Prostate gland (tissue), 2 donors: Measurements from ENCODE around the gene BRCA1. TPM values are rescaled to one million over a fixed set of nuclear protein-coding genes. Genes with fewer than 3 reads are reported as not detected.

Source experiments
- DNase-seq: peaks from one replicate; pipeline ENCODE4 v3.0.0-alpha.2; 2019; ENCODE audit warnings: low spot score
- H3K27ac ChIP-seq, 2 donors: fragments of 200-600 bp; sonication (generic); 2 replicates each; pipeline ENCODE4 v1.5.1; 2017 to 2019
- H3K27me3 ChIP-seq: fragments of 200-600 bp; sonication (generic); replicated peaks from 2 replicates; pipeline ENCODE4 v1.5.1; 2019; ENCODE audit not compliant: insufficient read depth
- H3K36me3 ChIP-seq, 2 donors: fragments of 200-600 bp; sonication (generic); 1 replicate in 1 of 2; 2 replicates in 1 of 2; pipeline versions ENCODE4 v1.5.1 to v1.8.1; 2017 to 2019
- H3K4me1 ChIP-seq: fragments of 200-600 bp; sonication (generic); replicated peaks from 2 replicates; pipeline ENCODE4 v1.5.1; 2019
- H3K4me3 ChIP-seq, 2 donors: fragments of 200-600 bp; sonication (generic); 2 replicates each; pipeline ENCODE4 v1.5.1; 2017 to 2019
- H3K9me3 ChIP-seq: fragments of 200-600 bp; sonication (generic); 2 replicates; pipeline ENCODE4 v1.5.1; 2017
- CTCF ChIP-seq, 4 experiments: fragments of 200-600 bp in 2 of 4; fragments of 450-650 bp in 2 of 4; sonication (generic) in 2 of 4; IDR thresholded peaks; 1 replicate in 3 of 4; 2 replicates in 1 of 4; pipeline ENCODE4 v1.5.1; 2016 to 2019; ENCODE audit warnings: antibody characterized with exemption in 4 of 4, mild to moderate bottlenecking in 2 of 4, moderate library complexity in 2 of 4
- POLR2A ChIP-seq: fragments of 450-650 bp; IDR thresholded peaks from one replicate; pipeline ENCODE4 v1.6.1; 2016; ENCODE audit warnings: antibody characterized with exemption, mild to moderate bottlenecking
- POLR2AphosphoS5 ChIP-seq: sonication (generic); formaldehyde crosslinking; IDR thresholded peaks from one replicate; pipeline ENCODE4 v1.6.1; 2017; ENCODE audit warnings: antibody characterized with exemption
- WGBS: methylation state at CpG from one replicate; pipeline ENCODE4 v1.1.5; 2018; 5-methylcytosine and 5-hydroxymethylcytosine counted together
- intact Hi-C: fragments of 100-400 bp; cut with DNase I; formaldehyde crosslinking; loops from one replicate; pipeline ENCODE4 v1.14.2; 2022
- total RNA-seq, 2 donors: library from RNA; depleted of rRNA; stranded (reverse); fragments of >200 nt; gene quantifications; one replicate each; pipeline ENCODE4 v1.1.0, GENCODE V29; 2016

Gene BRCA1
- total RNA-seq, 2 donors from 2014 or later: 9.1 to 12.8 TPM

GRCh38 chr17:43042025-43042628 is 83.0 kb downstream of the BRCA1 start:
- no peak for DNase-seq
- Histone ChIP-seq H3K27me3 (no peaks in the 10 kb centered on the region), H3K27ac (no peak overlapping the region), H3K4me3 (no peak overlapping the region), H3K4me1 (no peaks in the 10 kb centered on the region), H3K36me3 (no peaks in the 10 kb centered on the region), H3K9me3 (no peaks in the 10 kb centered on the region)
- intact Hi-C loops: no loop called here
- WGBS: 76% methylated on average over 5 of the region's 5 CpGs
- no peak for TF ChIP-seq POLR2A
- no peak for TF ChIP-seq CTCF (IDR thresholded peaks at IDR 0.05)
- no peak for TF ChIP-seq POLR2AphosphoS5

DNA sequence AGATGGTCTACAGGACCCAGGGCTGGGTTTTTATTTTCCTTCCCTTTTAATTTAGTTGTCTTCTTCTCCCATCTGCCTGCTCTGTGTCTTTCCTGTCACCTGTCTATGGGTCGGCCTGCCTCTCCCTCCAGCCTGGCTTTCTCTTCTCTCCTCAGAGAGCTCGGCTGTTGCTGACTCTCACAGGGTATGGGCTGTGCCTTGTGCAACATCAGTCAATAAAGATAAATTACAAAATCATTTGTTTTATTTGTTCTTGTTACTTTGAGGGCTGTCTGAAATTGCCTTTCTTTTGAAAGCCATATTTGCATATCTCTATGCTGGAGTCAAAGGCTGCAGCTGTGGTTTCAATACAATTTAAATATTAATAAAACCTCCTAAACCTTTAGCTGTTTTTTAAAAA is 84.5 kb downstream of the BRCA1 start:
- intact Hi-C loops: no loop called here
- Histone ChIP-seq H3K4me3 (no peak overlapping the region), H3K27ac (no peak overlapping the region), H3K27me3 (no peaks in the 10 kb centered on the region), H3K9me3 (no peaks in the 10 kb centered on the region), H3K36me3 (no peaks in the 10 kb centered on the region), H3K4me1 (no peaks in the 10 kb centered on the region)
- no peak for DNase-seq
- no peak for TF ChIP-seq POLR2A
- 76% methylated on average over 2 of the region's 2 CpGs for WGBS

- no peak for DNase-seq
- no peak for TF ChIP-seq POLR2A
- no peak for TF ChIP-seq POLR2AphosphoS5
- TF ChIP-seq CTCF (IDR thresholded peaks at IDR 0.05): no peak
- WGBS: 90% methylated on average over 2 of the region's 2 CpGs
- no peaks in the 10 kb centered on the region for H3K9me3 ChIP-seq
- H3K36me3 ChIP-seq: no peaks in the 10 kb centered on the region
- no peaks in the 10 kb centered on the region for H3K27me3 ChIP-seq
- no peaks in the 10 kb centered on the region for H3K4me1 ChIP-seq
- no peak overlapping the region for H3K4me3 ChIP-seq
- intact Hi-C loops: no loop called here
- no peak overlapping the region for H3K27ac ChIP-seq
Observed at GRCh38 chr17:43039646-43040045, 85.5 kb downstream of the BRCA1 start.

- Histone ChIP-seq H3K27ac (no peak overlapping the region), H3K36me3 (no peaks in the 10 kb centered on the region), H3K27me3 (no peaks in the 10 kb centered on the region), H3K9me3 (no peaks in the 10 kb centered on the region), H3K4me3 (no peak overlapping the region), H3K4me1 (no peaks in the 10 kb centered on the region)
- 78% methylated on average over 3 of the region's 3 CpGs for WGBS
- intact Hi-C loops: no loop called here
- TF ChIP-seq POLR2A (no peak), POLR2AphosphoS5 (no peak), CTCF (IDR thresholded peaks at IDR 0.05) (no peak)
- DNase-seq: no peak
Observed at GRCh38 chr17:43034894-43035293, 90.3 kb downstream of the BRCA1 start.

DNA sequence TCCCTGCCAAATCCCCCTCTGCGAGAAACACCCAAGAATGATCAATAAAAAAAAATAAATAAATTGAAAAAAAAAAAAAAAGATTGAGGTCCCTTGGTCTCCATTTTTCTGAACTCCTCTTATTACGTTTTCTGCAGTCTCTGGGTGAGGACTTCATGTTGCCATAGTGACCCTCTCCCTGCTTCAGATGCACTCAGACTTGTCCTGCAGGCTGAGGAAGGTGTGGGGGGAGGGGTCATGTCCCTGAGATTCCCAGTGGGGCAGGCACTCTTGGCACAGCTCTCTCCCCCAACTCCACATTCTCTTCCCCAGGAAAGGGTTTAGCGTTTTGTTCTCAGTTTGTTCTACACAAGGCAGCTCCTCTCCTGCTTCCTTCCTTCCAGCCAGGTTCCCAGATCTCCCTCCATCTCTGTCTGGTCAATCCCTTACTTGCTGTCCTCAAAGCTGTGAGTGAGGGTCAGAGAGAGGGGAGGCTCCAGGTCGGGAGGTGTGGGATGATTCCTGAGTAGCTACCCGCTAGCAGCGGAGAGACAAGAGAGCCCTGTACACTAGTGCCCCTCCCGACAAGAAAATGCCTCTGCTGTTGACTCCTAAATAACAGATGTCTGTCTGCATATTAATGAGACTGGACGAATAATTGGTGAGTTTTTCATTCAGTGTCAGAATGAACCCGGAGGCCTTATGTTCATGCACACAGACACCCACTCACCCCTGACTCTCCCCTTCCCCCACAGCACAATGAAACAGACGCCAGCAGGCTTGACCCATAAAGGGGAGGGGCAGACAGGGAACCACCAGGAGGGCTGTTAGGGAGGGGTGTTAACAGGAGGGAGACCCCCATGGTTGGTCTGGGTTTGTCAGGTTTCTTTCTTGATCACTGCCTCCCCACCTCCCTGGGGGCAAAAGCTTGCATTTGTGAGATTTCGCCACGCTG is 90.9 kb downstream of the BRCA1 start:
- no peak for TF ChIP-seq CTCF (IDR thresholded peaks at IDR 0.05)
- TF ChIP-seq POLR2AphosphoS5: no peak
- no peak for TF ChIP-seq POLR2A
- no peaks in the 10 kb centered on the region for H3K27me3 ChIP-seq
- no peaks in the 10 kb centered on the region for H3K36me3 ChIP-seq
- H3K9me3 ChIP-seq: no peaks in the 10 kb centered on the region
- intact Hi-C loops: no loop called here
- DNase-seq: no peak
- no peaks in the 10 kb centered on the region for H3K4me1 ChIP-seq
- H3K27ac ChIP-seq: no peak overlapping the region
- WGBS: 47% methylated on average over 12 of the region's 12 CpGs
- no peak overlapping the region for H3K4me3 ChIP-seq
